Sigmoid colon (tissue), 4 donors: ENCODE measurements around the gene ZSWIM5.

Experiments
- CTCF ChIP-seq, 4 experiments: fragments of 450-650 bp in 3 of 4; fragments of 200-600 bp in 1 of 4; IDR thresholded peaks; one replicate each; pipeline ENCODE4 v1.5.1; 2016 to 2019; ENCODE audit warnings: antibody characterized with exemption in 4 of 4, mild to moderate bottlenecking in 3 of 4, moderate library complexity in 2 of 4
- POLR2A ChIP-seq, 2 donors: fragments of 450-650 bp; IDR thresholded peaks; one replicate each; pipeline ENCODE4 v1.6.1; 2016; ENCODE audit warnings: antibody characterized with exemption in 2 of 2, mild to moderate bottlenecking in 2 of 2, moderate library complexity in 2 of 2
- POLR2AphosphoS5 ChIP-seq, 4 donors: sonication (generic); formaldehyde crosslinking; IDR thresholded peaks; one replicate each; pipeline ENCODE4 v1.6.1; 2017; ENCODE audit warnings: antibody characterized with exemption in 4 of 4

- TF ChIP-seq CTCF (IDR thresholded peaks at IDR 0.05) (no peak), POLR2AphosphoS5 (IDR thresholded peaks at IDR 0.05) (no peak), POLR2A (IDR thresholded peaks at IDR 0.05) (no peak)
Measured at GRCh38 chr1:45177452-45177851, 29.0 kb downstream of the ZSWIM5 start.
